Heart right ventricle (tissue), 16 donors: ENCODE measurements around the gene AIG1. TPM values are rescaled to one million over a fixed set of nuclear protein-coding genes. Genes with fewer than 3 reads are reported as not detected.

Source experiments
- ATAC-seq, 8 donors: fragments of 200-7000 bp; cut with Tn5 transposase; one replicate each; pipeline ENCODE4 v1.9.1; 2020; ENCODE audit warnings: mild to moderate bottlenecking in 8 of 8, moderate library complexity in 8 of 8, moderate number of reproducible peaks in 1 of 8
- DNase-seq, 2 donors: peaks; one replicate each; pipeline ENCODE4 v3.0.0-alpha.2; 2020
- H3K27ac ChIP-seq, 10 donors: fragments of 200-600 bp; sonication (generic) in 2 of 10; one replicate each; pipeline versions ENCODE4 v1.5.0 to v1.8.0; 2020 to 2022; ENCODE audit warnings: mild to moderate bottlenecking in 3 of 10
- H3K27me3 ChIP-seq, 7 donors: fragments of 200-600 bp; one replicate each; pipeline ENCODE4 v1.8.0; 2021 to 2022; ENCODE audit warnings: mild to moderate bottlenecking in 2 of 7
- H3K36me3 ChIP-seq, 9 donors: fragments of 200-600 bp; sonication (generic) in 1 of 9; one replicate each; pipeline versions ENCODE4 v1.5.0 to v1.8.0; 2020 to 2022; ENCODE audit warnings: mild to moderate bottlenecking in 2 of 9
- H3K4me1 ChIP-seq, 9 donors: fragments of 200-600 bp; sonication (generic) in 1 of 9; one replicate each; pipeline versions ENCODE4 v1.5.0 to v1.8.0; 2020 to 2022; ENCODE audit warnings: mild to moderate bottlenecking in 4 of 9
- H3K4me3 ChIP-seq, 10 donors: fragments of 200-600 bp; sonication (generic) in 2 of 10; one replicate each; pipeline versions ENCODE4 v1.5.0 to v1.8.0; 2020 to 2022; ENCODE audit warnings: mild to moderate bottlenecking in 7 of 10, moderate library complexity in 2 of 10
- H3K9me3 ChIP-seq, 11 donors: fragments of 200-600 bp in 10 of 11; sonication (generic) in 2 of 11; one replicate each; pipeline versions ENCODE4 v1.5.0 to v1.8.0; 2013 to 2022; ENCODE audit warnings: mild to moderate bottlenecking in 2 of 11, control low read depth in 1 of 11, moderate library complexity in 1 of 11
- CTCF ChIP-seq, 9 donors: fragments of 200-600 bp; sonication (generic) in 2 of 9; IDR thresholded peaks; one replicate each; pipeline versions ENCODE4 v1.5.0 to v1.8.0; 2021 to 2022; ENCODE audit warnings: antibody characterized with exemption in 9 of 9, mild to moderate bottlenecking in 5 of 9, moderate library complexity in 1 of 9
- WGBS, 2 donors: extraction: QIAGEN DNeasy Blood & Tissue Kit; methylation state at CpG; one replicate each; pipeline ENCODE4 v1.1.7; 2013; ENCODE audit warnings: inconsistent platforms in 1 of 2; 5-methylcytosine and 5-hydroxymethylcytosine counted together
- intact Hi-C, 10 donors: fragments of 100-400 bp; cut with DNase I; formaldehyde crosslinking; loops; one replicate each; pipeline versions ENCODE4 v1.11.1 to v1.14.2; 2022
- polyA plus RNA-seq, 2 donors: library from polyadenylated mRNA; stranded (reverse); fragments of 200-250 nt; gene quantifications; one replicate each; pipeline ENCODE4 v1.2.3, GENCODE V29; 2013
- total RNA-seq, 10 donors: library from RNA; stranded (reverse); fragmentation: NEBNext Ultra II Directional in 3 of 10; extraction: Animal tissue kit (Norgen Biotek cat#: 25700) in 3 of 10; gene quantifications; one replicate each; pipeline versions ENCODE4 v1.2.1 to v1.2.4, GENCODE V29; 2021 to 2023
- donor health status: Arrhythmogenic right ventricular cardiomyopathy.
- donor health status: ischemic (EF 13 %, LVEDD 7.1; RV severe dilation, severe dysfunction).
- donor health status: healthy with polysubstance abuse.
- donor health status: DM: no; HTN: yes; CAD: no.
- donor health status: DM: no; HTN: no; CAD: no.
- donor health status: ischemic (EF 25% LVEDD 6.9; RV normal size, moderate dysfunction).
- donor health status: ischemic (EF 25% LVEDD 5.7; RV mildly dilated, moderate dysfunction).
- donor health status: healthy.
- donor health status: DM: yes; HTN: yes; CAD: no.
- donor health status: Ischemic cardiomyopathy.
- donor health status: ischemic (EF 35%, LVEDD 5.7; RV mildly dilated, moderate dysfunction).
- donor health status: nonischemic (EF 11% LVEDD 7.7; RV severe dilation, severe dysfunction).
- donor health status: DM: yes; HTN: yes; CAD: no.
- donor health status: PGD.
- donor health status: ischemic (EF 29% LVEDD 5.4; RV normal size, mild dysfunction).
- donor health status: nonischemic (EF 23%, LVEDD 6.1; RV moderate dilation, normal function).

AIG1 gene
- total and polyA plus RNA-seq, 12 donors = 17.4 to 83.2 (median 66.2) TPM

GRCh38 chr6:143251288-143251687 lies 190.6 kb downstream of the AIG1 start:
- 95 to 97% methylated on average over 4 of the region's 4 CpGs for WGBS, 2 donors
- ATAC-seq = no peak
- Histone ChIP-seq H3K27ac (no peak overlapping the region), H3K27me3 (no peaks in the 10 kb centered on the region), H3K9me3 (peaks cover 0 to 5% (median 0%) of the 10 kb centered on the region in 11 donors), H3K36me3 (no peaks in the 10 kb centered on the region), H3K4me1 (peaks cover 0 to 11% (median 0%) of the 10 kb centered on the region in 9 donors), H3K4me3 (no peak overlapping the region)
- no peak for DNase-seq
- intact Hi-C loops = no loop called here
- TF ChIP-seq CTCF (IDR thresholded peaks at IDR 0.05) = no peak

DNA sequence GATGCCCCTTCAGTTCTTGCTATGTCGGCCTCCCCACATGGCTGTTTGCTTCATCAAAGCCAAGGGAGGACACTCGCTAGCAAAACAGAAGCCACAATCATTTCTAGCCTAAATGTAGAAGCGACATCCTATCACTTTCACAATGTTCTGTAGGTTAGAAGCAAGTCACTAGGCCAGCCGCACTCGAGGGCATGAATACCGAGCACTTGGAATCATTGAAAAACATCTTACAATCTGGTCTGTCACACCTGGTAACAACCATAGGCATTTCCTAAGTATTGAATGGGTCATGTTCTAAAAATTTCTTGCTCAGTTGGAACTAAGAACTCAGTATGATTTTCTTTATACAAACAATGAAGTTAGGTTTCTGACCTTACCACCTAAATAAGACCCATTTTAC lies 192.3 kb downstream of the AIG1 start:
- Histone ChIP-seq H3K4me1 (peaks cover 0 to 2% (median 0%) of the 10 kb centered on the region in 9 donors), H3K27ac (no peak overlapping the region), H3K27me3 (no peaks in the 10 kb centered on the region), H3K9me3 (peaks cover 0 to 5% (median 0%) of the 10 kb centered on the region in 11 donors), H3K36me3 (no peaks in the 10 kb centered on the region), H3K4me3 (no peak overlapping the region)
- 95% methylated on average over 6 of the region's 6 CpGs for WGBS, 2 donors
- intact Hi-C loops = no loop called here
- DNase-seq (no peak), ATAC-seq (no peak)
- no peak for TF ChIP-seq CTCF (IDR thresholded peaks at IDR 0.05)

GRCh38 chr6:143253586-143253985 lies 192.9 kb downstream of the AIG1 start:
- H3K36me3 ChIP-seq = no peaks in the 10 kb centered on the region
- peaks cover 0 to 5% (median 0%) of the 10 kb centered on the region in 11 donors for H3K9me3 ChIP-seq
- intact Hi-C loops = no loop called here
- no peak overlapping the region for H3K27ac ChIP-seq
- ATAC-seq (no peak), DNase-seq (no peak)
- H3K4me1 ChIP-seq = no peaks in the 10 kb centered on the region
- no peak overlapping the region for H3K4me3 ChIP-seq
- no peak for TF ChIP-seq CTCF (IDR thresholded peaks at IDR 0.05)
- 73% methylated on average over 4 of the region's 4 CpGs for WGBS, 2 donors
- H3K27me3 ChIP-seq = no peaks in the 10 kb centered on the region

GRCh38 chr6:143258945-143259344 lies 198.3 kb downstream of the AIG1 start:
- no peak for ATAC-seq
- no peak for TF ChIP-seq CTCF (IDR thresholded peaks at IDR 0.05)

More at GRCh38 chr6:143258945-143259344, 198.3 kb downstream of the AIG1 start:
- no peak overlapping the region for H3K4me3 ChIP-seq
- no peak overlapping the region for H3K27ac ChIP-seq
- H3K36me3 ChIP-seq = no peaks in the 10 kb centered on the region
- peaks cover 0 to 14% (median 0%) of the 10 kb centered on the region in 11 donors for H3K9me3 ChIP-seq
- no peaks in the 10 kb centered on the region for H3K4me1 ChIP-seq
- intact Hi-C loops = no loop called here
- no peaks in the 10 kb centered on the region for H3K27me3 ChIP-seq
- no peak for DNase-seq
